H1 (cell line): ENCODE measurements around the gene MRPL50. TPM values are rescaled to one million over a fixed set of nuclear protein-coding genes. Genes with fewer than 3 reads are reported as not detected.

Experiments used
- CTCF ChIA-PET: fragments of 300-600 bp; sonication (Branson Sonifier 250); formaldehyde crosslinking; loops from one replicate; lab custom pipeline; 2021; ENCODE audit not compliant: partially characterized antibody; lab: Charles Lee
- POLR2A ChIA-PET: fragments of 300-600 bp; sonication (Branson Sonifier 250); formaldehyde crosslinking; loops from one replicate; lab custom pipeline; 2021; ENCODE audit warnings: inconsistent platforms; ENCODE audit not compliant: partially characterized antibody; lab: Charles Lee
- DNase-seq, 2 experiments: peaks; one replicate each; pipeline versions ENCODE4 v3.0.0 to v3.0.0-alpha.2; 2010 to 2022; ENCODE audit warnings: low spot score in 2 of 2, low read depth in 1 of 2, mixed read lengths in 1 of 2
- FAIRE-seq: peaks from 2 replicates; lab custom pipeline; 2011; peaks lifted over from hg19 to GRCh38; lab: Jason Lieb, UNC
- H2AFZ ChIP-seq: 2 replicates; pipeline ENCODE4 v1.8.1; 2012; ENCODE audit warnings: low read length, inconsistent platforms
- H2AK5ac ChIP-seq: 2 replicates; pipeline ENCODE4 v1.6.1; 2013; ENCODE audit warnings: low read depth, low read length
- H2BK120ac ChIP-seq: replicated peaks from 2 replicates; pipeline ENCODE3; 2013; ENCODE audit warnings: low read depth, low read length, inconsistent platforms
- H2BK12ac ChIP-seq: 2 replicates; pipeline ENCODE4 v1.6.1; 2013; ENCODE audit warnings: low read depth, low read length
- H2BK15ac ChIP-seq: 2 replicates; pipeline ENCODE4 v1.6.1; 2013; ENCODE audit warnings: low read length
- H2BK20ac ChIP-seq: 2 replicates; pipeline ENCODE4 v1.6.1; 2013; ENCODE audit warnings: low read length
- H2BK5ac ChIP-seq: 2 replicates; pipeline ENCODE4 v1.6.1; 2013; ENCODE audit warnings: low read depth, low read length
- H3K14ac ChIP-seq: 2 replicates; pipeline ENCODE4 v1.6.1; 2013; ENCODE audit warnings: inconsistent platforms; ENCODE audit not compliant: insufficient read length
- H3K18ac ChIP-seq: 2 replicates; pipeline ENCODE4 v1.6.1; 2013; ENCODE audit warnings: low read length; ENCODE audit errors: extremely low read depth
- H3K23ac ChIP-seq: 2 replicates; pipeline ENCODE4 v1.6.1; 2013; ENCODE audit warnings: inconsistent platforms; ENCODE audit not compliant: insufficient read length
- H3K23me2 ChIP-seq: 2 replicates; pipeline ENCODE4 v1.6.1; 2013; ENCODE audit warnings: low read depth, low read length
- H3K27ac ChIP-seq: 2 replicates; pipeline ENCODE4 v1.6.1; 2011; ENCODE audit warnings: low read depth, low read length, inconsistent platforms
- H3K27me3 ChIP-seq, 4 experiments: replicated peaks in 1 of 4; 1 replicate in 1 of 4; 2 replicates in 3 of 4; pipeline versions ENCODE4 v1.6.1 to v1.8.1; 2011 to 2013; ENCODE audit warnings: low read length in 3 of 4, mild to moderate bottlenecking in 3 of 4, inconsistent platforms in 2 of 4, mixed read lengths in 2 of 4, moderate library complexity in 1 of 4; ENCODE audit not compliant: control insufficient read depth in 3 of 4, insufficient read depth in 3 of 4; ENCODE audit errors: extremely low read depth in 1 of 4
- H3K36me3 ChIP-seq, 4 experiments: 2 replicates each; pipeline versions ENCODE4 v1.6.1 to v1.8.1; 2011 to 2013; ENCODE audit warnings: mild to moderate bottlenecking in 4 of 4, low read length in 3 of 4, moderate library complexity in 2 of 4, control low read depth in 1 of 4, inconsistent platforms in 1 of 4; ENCODE audit not compliant: insufficient read depth in 4 of 4, control insufficient read depth in 2 of 4
- H3K4ac ChIP-seq: replicated peaks from 2 replicates; pipeline ENCODE3; 2013; ENCODE audit warnings: low read length, low read depth, mixed read lengths, inconsistent platforms; ENCODE audit not compliant: insufficient read length
- H3K4me1 ChIP-seq, 4 experiments: replicated peaks in 1 of 4; 1 replicate in 1 of 4; 2 replicates in 3 of 4; pipeline versions ENCODE4 v1.6.1 to v1.8.1; 2011 to 2013; ENCODE audit warnings: low read length in 3 of 4, inconsistent platforms in 2 of 4, mixed read lengths in 1 of 4; ENCODE audit not compliant: insufficient read depth in 4 of 4, control insufficient read depth in 3 of 4
- H3K4me2 ChIP-seq, 2 experiments: 2 replicates each; pipeline versions ENCODE4 v1.6.1 to v1.8.1; 2011 to 2013; ENCODE audit warnings: low read depth in 2 of 2, low read length in 2 of 2, control low read depth in 1 of 2, inconsistent platforms in 1 of 2, mild to moderate bottlenecking in 1 of 2; ENCODE audit not compliant: insufficient read depth in 1 of 2
- H3K4me3 ChIP-seq, 4 experiments: fragments of 200-600, 300-600 bp in 1 of 4; sonication (generic), shearing (Covaris generic), sonication (Bioruptor Twin) in 1 of 4; 2 replicates each; pipeline versions ENCODE4 v1.5.1 to v1.8.1; 2011 to 2016; ENCODE audit warnings: low read length in 4 of 4, low read depth in 3 of 4, control low read depth in 2 of 4, inconsistent platforms in 2 of 4, mild to moderate bottlenecking in 2 of 4, mixed read lengths in 1 of 4, moderate library complexity in 1 of 4; ENCODE audit not compliant: insufficient read depth in 2 of 4; ENCODE audit errors: extremely low read depth in 1 of 4
- H3K56ac ChIP-seq: replicated peaks from 2 replicates; pipeline ENCODE3; 2013; ENCODE audit warnings: low read depth, mild to moderate bottlenecking, mixed read lengths, low read length, inconsistent platforms; ENCODE audit not compliant: insufficient read length
- H3K79me1 ChIP-seq: 2 replicates; pipeline ENCODE4 v1.6.1; 2013; ENCODE audit warnings: low read depth, low read length, control low read depth
- H3K79me2 ChIP-seq, 2 experiments: 2 replicates each; pipeline versions ENCODE4 v1.6.1 to v1.8.1; 2012 to 2013; ENCODE audit warnings: low read length in 2 of 2, mild to moderate bottlenecking in 2 of 2, inconsistent platforms in 1 of 2; ENCODE audit not compliant: insufficient read depth in 2 of 2, control insufficient read depth in 1 of 2
- H3K9ac ChIP-seq, 4 experiments: replicated peaks in 1 of 4; 1 replicate in 1 of 4; 2 replicates in 3 of 4; pipeline versions ENCODE4 v1.6.1 to v1.8.1; 2011 to 2013; ENCODE audit warnings: low read depth in 3 of 4, low read length in 3 of 4, control low read depth in 2 of 4, mild to moderate bottlenecking in 2 of 4, moderate library complexity in 2 of 4, inconsistent platforms in 1 of 4; ENCODE audit errors: extremely low read depth in 1 of 4
- H3K9me3 ChIP-seq, 2 experiments: 2 replicates each; pipeline versions ENCODE4 v1.6.1 to v1.8.1; 2012 to 2013; ENCODE audit warnings: mild to moderate bottlenecking in 2 of 2, moderate library complexity in 2 of 2, control low read depth in 1 of 2, inconsistent platforms in 1 of 2, low read depth in 1 of 2, low read length in 1 of 2, mixed read lengths in 1 of 2; ENCODE audit not compliant: insufficient read depth in 2 of 2
- H4K20me1 ChIP-seq, 2 experiments: replicated peaks in 1 of 2; 2 replicates each; pipeline versions ENCODE3 to v1.8.1; 2011 to 2013; ENCODE audit warnings: inconsistent platforms in 2 of 2, low read length in 2 of 2, mild to moderate bottlenecking in 1 of 2; ENCODE audit not compliant: insufficient read depth in 2 of 2, control insufficient read depth in 1 of 2
- H4K5ac ChIP-seq: 2 replicates; pipeline ENCODE4 v1.6.1; 2013; ENCODE audit warnings: low read length, low read depth, mixed read lengths, inconsistent platforms; ENCODE audit not compliant: insufficient read length
- H4K8ac ChIP-seq: 2 replicates; pipeline ENCODE4 v1.8.0; 2013; ENCODE audit warnings: mild to moderate bottlenecking, moderate library complexity, low read length, inconsistent platforms; ENCODE audit not compliant: insufficient read depth; ENCODE audit errors: extremely low read depth
- H4K91ac ChIP-seq: replicated peaks from 2 replicates; pipeline ENCODE3; 2013; ENCODE audit warnings: low read length, mixed read lengths, inconsistent platforms; ENCODE audit not compliant: insufficient read length
- CBX8 ChIP-seq: fragments of 300-800, 300-1000 bp; sonication (generic); IDR thresholded peaks from 2 replicates; pipeline ENCODE4 v1.7.1; 2016; ENCODE audit warnings: low read depth, low read length, borderline replicate concordance
- CHD2 ChIP-seq: IDR thresholded peaks from 2 replicates; pipeline ENCODE4 v1.6.1; 2012; ENCODE audit warnings: low read length, improper control_type of control experiment
- CTBP2 ChIP-seq: IDR thresholded peaks from 2 replicates; pipeline ENCODE4 v1.7.0; 2011; ENCODE audit warnings: borderline replicate concordance, mild to moderate bottlenecking, moderate library complexity, mixed read lengths, low read length; ENCODE audit not compliant: insufficient read depth, insufficient read length
- EZH2 ChIP-seq: fragments of 200-600 bp; sonication (generic); IDR thresholded peaks from 2 replicates; pipeline ENCODE4 v1.7.1; 2012; ENCODE audit warnings: low read depth, mild to moderate bottlenecking, moderate library complexity, low read length, inconsistent platforms; ENCODE audit not compliant: severe bottlenecking
- NANOG ChIP-seq: IDR thresholded peaks from 2 replicates; pipeline ENCODE4 v1.6.1; 2011; ENCODE audit warnings: low read length, low read depth, mild to moderate bottlenecking, inconsistent platforms; ENCODE audit not compliant: insufficient read depth, poor library complexity, severe bottlenecking
- POLR2A ChIP-seq, 2 experiments: IDR thresholded peaks; 1 replicate in 1 of 2; 2 replicates in 1 of 2; pipeline ENCODE4 v1.6.1; 2011; ENCODE audit warnings: low read depth in 2 of 2, low read length in 2 of 2, mild to moderate bottlenecking in 2 of 2; ENCODE audit errors: control extremely low read depth in 1 of 2
- RAD21 ChIP-seq, 2 experiments: IDR thresholded peaks in 1 of 2; conservative IDR thresholded peaks in 1 of 2; 2 replicates each; pipeline ENCODE4 v1.6.1; 2011; ENCODE audit warnings: low read depth in 2 of 2, low read length in 2 of 2, improper control_type of control experiment in 1 of 2, inconsistent platforms in 1 of 2, mild to moderate bottlenecking in 1 of 2, moderate library complexity in 1 of 2
- SIN3A ChIP-seq, 2 experiments: IDR thresholded peaks in 1 of 2; conservative IDR thresholded peaks in 1 of 2; 2 replicates each; pipeline ENCODE4 v1.6.1; 2011 to 2012; ENCODE audit warnings: low read length in 2 of 2, improper control_type of control experiment in 1 of 2, low read depth in 1 of 2, mild to moderate bottlenecking in 1 of 2
- SP1 ChIP-seq: IDR thresholded peaks from 2 replicates; pipeline ENCODE4 v1.6.1; 2011; ENCODE audit warnings: low read depth, low read length
- SP2 ChIP-seq: IDR thresholded peaks from 2 replicates; pipeline ENCODE4 v1.6.1; 2012; ENCODE audit warnings: mild to moderate bottlenecking, low read length, inconsistent platforms
- SP4 ChIP-seq: IDR thresholded peaks from 2 replicates; pipeline ENCODE4 v1.6.1; 2012; ENCODE audit warnings: low read length, inconsistent platforms
- SRF ChIP-seq: IDR thresholded peaks from 2 replicates; pipeline ENCODE4 v1.6.1; 2011; ENCODE audit warnings: mild to moderate bottlenecking, low read depth, low read length, moderate library complexity
- SUZ12 ChIP-seq: fragments of 200-600 bp; sonication (generic); IDR thresholded peaks from 2 replicates; pipeline ENCODE4 v1.6.1; 2012; ENCODE audit warnings: mild to moderate bottlenecking, inconsistent platforms, low read length, moderate library complexity, mixed read lengths
- TBP ChIP-seq: IDR thresholded peaks from 2 replicates; pipeline ENCODE4 v1.6.1; 2011; ENCODE audit warnings: low read depth, low read length, improper control_type of control experiment
- WGBS, 2 experiments: shearing (Covaris generic) in 1 of 2; methylation state at CpG; one replicate each; pipeline versions ENCODE4 v1.1.6 to v1.1.7; 2013 to 2015; ENCODE audit warnings: low lambda C conversion rate in 2 of 2, mixed read lengths in 2 of 2, inconsistent platforms in 1 of 2, low coverage in 1 of 2, missing lambda C conversion rate in 1 of 2; ENCODE audit not compliant: insufficient replicate concordance in 2 of 2, insufficient coverage in 1 of 2, insufficient read length in 1 of 2; ENCODE audit errors: extremely low coverage in 1 of 2, missing lambda C conversion rate in 1 of 2; 5-methylcytosine and 5-hydroxymethylcytosine counted together
- polyA plus RNA-seq, 7 experiments: library from polyadenylated mRNA; depleted of rRNA in 3 of 7; stranded (reverse) in 5 of 7; unstranded in 2 of 7; fragments of >200 nt in 5 of 7; fragments of 200-250 nt in 2 of 7; gene quantifications; 1 replicate in 5 of 7; 2 replicates in 1 of 7; 4 replicates in 1 of 7; pipeline versions ENCODE4 v1.2.1 to v1.2.3, GENCODE V29; 2011 to 2013; ENCODE audit warnings: missing spikeins in 2 of 7, mixed read lengths in 2 of 7
- total RNA-seq: library from RNA; stranded (reverse); fragmentation: NEBNext Ultra II Directional; extraction: Animal tissue kit (Norgen Biotek cat#: 25700); gene quantifications from 2 replicates; pipeline ENCODE4 v1.2.1, GENCODE V29; 2021
- TF ChIP-seq, protein P1 (sequence below): IDR thresholded peaks from 2 replicates; pipeline ENCODE4 v1.6.1; 2012; ENCODE audit warnings: inconsistent platforms

Gene MRPL50
- total and polyA plus RNA-seq, 2 of the 8 experiments (the other 6 are each of a cell fraction or from before 2014, with no cell fraction given) = 17.8 to 25.1 TPM

DNA sequence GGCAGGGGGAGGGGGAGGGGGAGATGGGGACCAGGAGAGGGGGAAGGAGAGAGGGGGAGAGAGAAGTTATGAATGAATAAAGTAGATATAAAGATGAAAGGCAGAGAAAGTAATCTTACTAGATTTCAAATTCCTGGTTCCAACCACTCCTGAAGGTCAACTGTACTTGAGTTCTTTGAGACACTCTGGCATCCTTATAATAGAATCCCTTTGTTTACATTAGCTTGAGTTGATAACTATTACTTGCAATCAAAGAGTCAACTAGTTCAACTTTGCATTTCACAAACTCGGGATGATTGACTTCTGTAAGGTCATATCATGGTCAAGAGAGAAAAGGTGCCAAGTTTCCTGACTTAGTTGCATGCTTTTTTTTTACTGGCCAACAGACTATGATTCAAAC is 55.8 kb downstream of the MRPL50 start:
- no peak overlapping the region for H2BK5ac ChIP-seq
- no peaks in the 10 kb centered on the region for H3K27me3 ChIP-seq
- no peak overlapping the region for H2BK15ac ChIP-seq
- H3K56ac ChIP-seq = no peak overlapping the region
- H3K4ac ChIP-seq = no peak overlapping the region
- POLR2A ChIA-PET = no interaction called here
- FAIRE-seq = no peak
- H3K79me2 ChIP-seq = no peaks in the 10 kb centered on the region
- H2AK5ac ChIP-seq = no peak overlapping the region
- no peak overlapping the region for H3K4me3 ChIP-seq
- no peak overlapping the region for H2BK12ac ChIP-seq
- H3K4me1 ChIP-seq = no peaks in the 10 kb centered on the region
- 69% methylated on average over 1 of the region's 1 CpG; no CpG with 5 or more reads in 1 of the 2 experiments for WGBS, 2 experiments
- no peaks in the 10 kb centered on the region for H3K36me3 ChIP-seq
- no peak overlapping the region for H3K18ac ChIP-seq
- no peak overlapping the region for H3K9ac ChIP-seq
- CTCF ChIA-PET = no interaction called here
- H2AFZ ChIP-seq = no peak overlapping the region
- no peak overlapping the region for H3K4me2 ChIP-seq
- H3K79me1 ChIP-seq = no peaks in the 10 kb centered on the region
- H2BK120ac ChIP-seq = no peak overlapping the region
- H4K5ac ChIP-seq = no peak overlapping the region
- no peaks in the 10 kb centered on the region for H3K9me3 ChIP-seq
- H3K27ac ChIP-seq = no peak overlapping the region
- TF ChIP-seq SP1 (no peak), EZH2 (no peak), CBX8 (no peak), SP4 (no peak), CTBP2 (no peak), NANOG (no peak), CHD2 (no peak), SP2 (no peak), TBP (no peak), SRF (no peak), POLR2A (IDR thresholded peaks at IDR 0.05; ENCODE audit: control extremely low read depth in 1 of 2, low read depth in 2 of 2, low read length in 2 of 2) (no peak), SUZ12 (no peak), RAD21 (IDR thresholded peaks at IDR 0.05 in 1 of 2, conservative IDR thresholded peaks at IDR 0.05 in 1 of 2; ENCODE audit: low read depth in 2 of 2, low read length in 2 of 2) (no peak), SIN3A (conservative IDR thresholded peaks at IDR 0.05 in 1 of 2, IDR thresholded peaks at IDR 0.05 in 1 of 2; ENCODE audit: low read depth in 1 of 2, low read length in 2 of 2) (no peak)
- TF ChIP-seq, protein P1, sequence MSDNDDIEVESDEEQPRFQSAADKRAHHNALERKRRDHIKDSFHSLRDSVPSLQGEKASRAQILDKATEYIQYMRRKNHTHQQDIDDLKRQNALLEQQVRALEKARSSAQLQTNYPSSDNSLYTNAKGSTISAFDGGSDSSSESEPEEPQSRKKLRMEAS = no peak
- H3K14ac ChIP-seq = no peak overlapping the region
- H3K23ac ChIP-seq = no peak overlapping the region
- no peak overlapping the region for H4K8ac ChIP-seq
- H4K91ac ChIP-seq = no peak overlapping the region
- no peaks in the 10 kb centered on the region for H3K23me2 ChIP-seq
- H2BK20ac ChIP-seq = no peak overlapping the region
- no peak for DNase-seq
- no peaks in the 10 kb centered on the region for H4K20me1 ChIP-seq
